ENCODE results near the gene ANTXR1. TPM values are rescaled to one million over a fixed set of nuclear protein-coding genes. Genes with fewer than 3 reads are reported as not detected.

ANTXR1 gene
- total RNA-seq, 3 donors from 2014 or later (not counting 1 experiment from before 2014, with no cell fraction given): not detected

- H3K27ac Mint-ChIP-seq: no peak overlapping the region
- Histone ChIP-seq H3K36me3 (ENCODE audit: control insufficient read depth, insufficient read depth, low read length) (no peaks in the 10 kb centered on the region), H3K27me3 (ENCODE audit: control insufficient read depth, insufficient read depth, low read length) (no peaks in the 10 kb centered on the region), H3K4me3 (ENCODE audit: low read length) (no peak overlapping the region), H3K27ac (ENCODE audit: low read length) (no peak overlapping the region), H3K9me3 (ENCODE audit: control insufficient read depth, insufficient read depth, low read length) (no peaks in the 10 kb centered on the region), H3K4me1 (ENCODE audit: control insufficient read depth, insufficient read depth, low read length) (no peaks in the 10 kb centered on the region)
- no peaks in the 10 kb centered on the region for H3K9me3 Mint-ChIP-seq
- intact Hi-C loops (cut with micrococcal nuclease): no loop called here
- peaks cover 0 to 11% of the 10 kb centered on the region in 2 donors for H3K27me3 Mint-ChIP-seq (ENCODE audit: low read depth in 2 of 2)
- H3K36me3 Mint-ChIP-seq: no peaks in the 10 kb centered on the region
- WGBS (ENCODE audit: insufficient coverage): 91% methylated on average over 9 of the region's 10 CpGs
- H3K4me1 Mint-ChIP-seq: no peaks in the 10 kb centered on the region
- ATAC-seq (no peak), DNase-seq (no peak)
- H3K4me3 Mint-ChIP-seq: no peak overlapping the region
- no peak for TF ChIP-seq CTCF (IDR thresholded peaks at IDR 0.05)
Observed at GRCh38 chr2:69156624-69157023, 143.6 kb downstream of the ANTXR1 start.

- DNase-seq (no peak), ATAC-seq (no peak)
- Mint-ChIP-seq H3K4me3 (no peak overlapping the region), H3K27ac (no peak overlapping the region), H3K4me1 (no peaks in the 10 kb centered on the region), H3K27me3 (ENCODE audit: low read depth in 2 of 2) (peaks cover 0 to 11% of the 10 kb centered on the region in 2 donors), H3K36me3 (no peaks in the 10 kb centered on the region), H3K9me3 (no peaks in the 10 kb centered on the region)
- Histone ChIP-seq H3K4me1 (ENCODE audit: control insufficient read depth, insufficient read depth, low read length) (no peaks in the 10 kb centered on the region), H3K27me3 (ENCODE audit: control insufficient read depth, insufficient read depth, low read length) (no peaks in the 10 kb centered on the region), H3K36me3 (ENCODE audit: control insufficient read depth, insufficient read depth, low read length) (no peaks in the 10 kb centered on the region), H3K9me3 (ENCODE audit: control insufficient read depth, insufficient read depth, low read length) (no peaks in the 10 kb centered on the region), H3K4me3 (ENCODE audit: low read length) (no peak overlapping the region), H3K27ac (ENCODE audit: low read length) (no peak overlapping the region)
- no peak for TF ChIP-seq CTCF (IDR thresholded peaks at IDR 0.05)
- WGBS (ENCODE audit: insufficient coverage): 94% methylated on average over 3 of the region's 3 CpGs
- intact Hi-C loops (cut with micrococcal nuclease): no loop called here
Observed at GRCh38 chr2:69157441-69157840, 144.5 kb downstream of the ANTXR1 start.

GRCh38 chr2:69159986-69160385 lies 147.0 kb downstream of the ANTXR1 start:
- no peaks in the 10 kb centered on the region for H3K4me1 ChIP-seq (ENCODE audit: control insufficient read depth, insufficient read depth, low read length)
- Mint-ChIP-seq H3K27me3 (ENCODE audit: low read depth in 2 of 2) (peaks cover 0 to 15% of the 10 kb centered on the region in 2 donors), H3K4me3 (no peak overlapping the region), H3K27ac (peak overlapping the region in 1 of 2 donors; percentile 27), H3K36me3 (no peaks in the 10 kb centered on the region), H3K9me3 (no peaks in the 10 kb centered on the region), H3K4me1 (peaks cover 0 to 5% of the 10 kb centered on the region in 2 donors)
- no peak overlapping the region for H3K4me3 ChIP-seq (ENCODE audit: low read length)
- no peaks in the 10 kb centered on the region for H3K36me3 ChIP-seq (ENCODE audit: control insufficient read depth, insufficient read depth, low read length)
- TF ChIP-seq CTCF (IDR thresholded peaks at IDR 0.05): no peak
- no peak for ATAC-seq
- 86% methylated on average over 6 of the region's 6 CpGs for WGBS (ENCODE audit: insufficient coverage)
- no peaks in the 10 kb centered on the region for H3K9me3 ChIP-seq (ENCODE audit: control insufficient read depth, insufficient read depth, low read length)
- DNase-seq: no peak
- no peaks in the 10 kb centered on the region for H3K27me3 ChIP-seq (ENCODE audit: control insufficient read depth, insufficient read depth, low read length)
- intact Hi-C loops (cut with micrococcal nuclease): no loop called here
- no peak overlapping the region for H3K27ac ChIP-seq (ENCODE audit: low read length)

- no peak for TF ChIP-seq CTCF (IDR thresholded peaks at IDR 0.05)
- no peak overlapping the region for H3K27ac ChIP-seq (ENCODE audit: low read length)
Observed at GRCh38 chr2:69162057-69162456, 149.1 kb downstream of the ANTXR1 start.

More at GRCh38 chr2:69162057-69162456, 149.1 kb downstream of the ANTXR1 start:
- Histone ChIP-seq H3K36me3 (ENCODE audit: control insufficient read depth, insufficient read depth, low read length) (no peaks in the 10 kb centered on the region), H3K9me3 (ENCODE audit: control insufficient read depth, insufficient read depth, low read length) (no peaks in the 10 kb centered on the region), H3K4me3 (ENCODE audit: low read length) (no peak overlapping the region), H3K27me3 (ENCODE audit: control insufficient read depth, insufficient read depth, low read length) (no peaks in the 10 kb centered on the region), H3K4me1 (ENCODE audit: control insufficient read depth, insufficient read depth, low read length) (no peaks in the 10 kb centered on the region)
- Mint-ChIP-seq H3K4me3 (no peak overlapping the region), H3K9me3 (no peaks in the 10 kb centered on the region), H3K4me1 (peaks cover 0 to 5% of the 10 kb centered on the region in 2 donors), H3K27me3 (ENCODE audit: low read depth in 2 of 2) (peaks cover 6 to 21% of the 10 kb centered on the region in 2 donors), H3K36me3 (no peaks in the 10 kb centered on the region), H3K27ac (no peak overlapping the region)
- DNase-seq: no peak
- no peak for ATAC-seq
- intact Hi-C loops (cut with micrococcal nuclease): no loop called here
